GM15510 (cell line): ENCODE measurements around the gene SEBOX.

Source experiments
- POLR2A ChIP-seq: IDR thresholded peaks from 3 replicates; pipeline ENCODE4 v1.6.1; 2011; ENCODE audit warnings: borderline replicate concordance; ENCODE audit not compliant: insufficient read length; ENCODE audit errors: extremely low read depth

Gene SEBOX

DNA sequence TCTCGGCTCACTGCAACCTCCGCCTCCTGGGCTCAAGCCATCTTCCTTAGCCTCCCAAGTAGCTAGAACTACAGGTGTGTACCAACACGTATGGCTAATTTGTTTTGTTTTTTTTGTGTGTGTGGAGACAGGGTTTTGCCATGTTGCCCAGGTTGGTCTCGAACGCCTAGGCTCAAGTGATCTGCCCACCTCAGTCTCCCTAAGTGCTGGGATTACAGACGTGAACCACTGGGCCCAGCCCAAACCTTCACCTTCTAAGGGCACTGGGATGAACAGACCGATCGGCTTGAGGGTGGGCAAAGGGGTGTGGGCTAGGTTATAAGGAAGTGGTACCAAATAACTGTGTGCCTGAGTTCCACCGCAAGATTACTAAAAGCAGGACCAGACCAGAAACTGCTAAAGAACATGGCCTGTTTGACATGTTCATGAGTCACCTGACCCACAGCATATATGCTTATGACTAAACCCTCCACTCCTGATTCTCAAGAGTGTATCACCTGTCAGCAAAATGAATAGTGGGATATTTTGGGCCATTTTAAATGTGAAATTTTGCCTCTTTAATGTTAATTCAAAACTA lies 37.9 kb downstream of the SEBOX start:
- no peak for TF ChIP-seq POLR2A

DNA sequence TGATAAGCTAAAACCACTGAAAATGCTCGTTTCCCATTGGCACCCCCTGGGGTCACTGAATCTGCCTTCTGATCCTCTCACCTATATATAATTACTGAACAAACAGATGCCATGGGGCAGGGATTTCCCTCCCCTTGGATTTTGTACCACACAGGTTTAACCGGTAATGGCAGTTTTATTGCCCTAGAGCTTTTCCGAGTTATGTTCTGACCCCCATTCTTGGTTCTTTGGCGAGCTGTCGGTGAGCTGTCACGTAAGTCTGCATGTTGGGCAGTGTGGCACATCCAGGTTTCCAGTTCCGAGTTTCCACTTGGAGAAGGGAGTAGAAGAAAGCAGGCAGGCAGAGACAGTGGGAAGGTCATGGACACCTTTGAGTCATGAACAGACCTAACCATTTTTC lies 38.9 kb downstream of the SEBOX start:
- TF ChIP-seq POLR2A = no peak

DNA sequence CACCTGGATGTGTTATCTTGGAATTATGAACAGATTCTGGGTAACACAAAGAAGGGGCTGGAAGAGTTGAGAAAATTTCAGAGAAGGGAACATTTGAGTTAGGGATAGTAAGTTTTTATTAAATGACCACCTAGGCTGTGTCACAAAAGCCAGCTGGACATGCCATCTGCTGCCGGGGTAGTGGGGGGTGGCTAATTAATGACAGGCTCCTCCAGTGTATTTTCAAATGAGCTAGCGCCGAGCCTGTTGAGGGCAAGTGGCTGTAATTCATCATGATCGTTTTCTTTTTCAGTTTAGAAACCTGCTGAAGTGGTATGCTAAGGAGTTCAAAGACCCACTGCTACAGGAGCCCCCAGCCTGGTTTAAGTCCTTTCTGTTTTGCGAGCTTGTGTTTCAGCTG lies 39.8 kb downstream of the SEBOX start:
- no peak for TF ChIP-seq POLR2A

DNA sequence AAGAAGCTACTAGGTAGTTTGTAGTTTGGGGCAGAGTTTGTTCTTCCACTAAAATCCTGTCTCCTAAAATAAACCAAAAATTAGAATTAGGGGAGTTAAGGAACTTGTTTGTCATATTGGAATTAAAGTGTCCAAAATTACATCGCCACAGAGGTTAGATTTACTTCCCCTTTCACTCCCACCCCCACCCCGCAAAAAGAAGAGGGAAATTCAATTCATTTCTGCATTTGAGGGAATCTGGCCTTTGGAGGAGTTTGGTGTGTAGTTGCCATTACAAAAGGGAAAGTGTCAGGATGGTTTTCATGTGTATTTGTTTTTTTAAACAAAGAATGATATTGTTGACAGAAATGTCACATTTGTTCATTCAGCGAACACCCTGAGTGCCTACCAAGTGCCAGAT lies 40.2 kb downstream of the SEBOX start:
- no peak for TF ChIP-seq POLR2A

DNA sequence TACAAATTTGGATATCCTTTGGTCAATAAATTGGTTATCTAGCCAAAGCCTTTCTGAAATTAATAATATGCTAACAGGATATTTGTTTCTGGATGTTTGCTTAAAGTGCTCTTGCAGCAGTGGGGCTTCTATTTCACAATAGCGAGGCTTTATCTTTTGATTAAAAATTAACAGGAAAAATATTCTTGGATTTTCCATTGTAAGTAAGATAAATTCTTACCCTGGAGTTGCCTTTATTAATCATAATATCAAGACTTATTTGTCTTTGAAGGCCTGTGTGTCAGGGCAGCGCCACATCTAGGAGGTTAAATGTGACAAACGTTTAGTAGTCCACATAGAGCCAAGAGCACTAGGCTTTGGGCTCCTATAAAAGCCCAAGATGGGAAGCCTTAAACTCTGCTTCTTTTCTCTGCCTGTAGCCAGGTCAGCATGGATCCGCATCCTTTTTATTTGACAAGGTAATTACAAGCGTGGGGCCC lies 40.7 kb downstream of the SEBOX start:
- no peak for TF ChIP-seq POLR2A

DNA sequence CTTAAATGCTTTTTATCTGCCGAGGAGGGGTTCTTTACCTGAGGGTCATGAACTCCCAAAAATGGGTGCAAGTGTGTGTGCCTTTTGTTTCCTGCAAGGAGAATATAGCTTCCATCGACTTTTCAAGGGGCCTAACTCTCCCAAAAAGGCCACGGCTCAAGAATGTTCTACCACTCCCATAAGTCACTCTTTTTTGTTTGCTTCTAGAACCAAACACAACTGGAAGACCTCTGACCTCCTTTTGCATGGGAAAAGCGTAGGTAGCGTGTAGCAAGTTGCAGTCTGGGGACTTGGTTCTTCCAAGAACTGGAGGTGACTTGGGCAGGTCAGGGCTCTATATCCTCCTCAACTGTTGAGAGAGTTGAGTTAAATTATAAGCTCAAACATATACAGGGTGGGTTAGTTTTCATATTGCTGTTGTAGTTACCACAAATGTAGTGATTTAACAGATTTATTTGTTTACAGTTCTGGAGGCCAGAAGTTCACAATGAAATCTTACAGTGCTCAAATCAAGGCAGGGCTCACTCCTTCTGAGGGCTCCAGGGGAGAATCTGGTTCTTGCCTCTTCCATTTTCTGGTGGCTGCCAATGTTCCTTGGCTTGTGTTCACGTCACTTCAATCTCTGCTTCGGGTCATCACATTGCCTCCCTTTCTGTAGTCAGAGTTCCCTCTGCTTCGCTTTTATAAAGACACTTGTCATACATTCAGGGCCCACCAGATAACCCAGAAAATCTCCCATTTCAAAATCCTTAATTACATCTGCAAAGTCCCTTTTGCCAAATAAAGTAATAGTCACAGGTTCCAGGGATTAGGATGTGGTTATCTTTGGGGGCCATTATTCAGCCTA lies 44.6 kb downstream of the SEBOX start:
- no peak for TF ChIP-seq POLR2A

DNA sequence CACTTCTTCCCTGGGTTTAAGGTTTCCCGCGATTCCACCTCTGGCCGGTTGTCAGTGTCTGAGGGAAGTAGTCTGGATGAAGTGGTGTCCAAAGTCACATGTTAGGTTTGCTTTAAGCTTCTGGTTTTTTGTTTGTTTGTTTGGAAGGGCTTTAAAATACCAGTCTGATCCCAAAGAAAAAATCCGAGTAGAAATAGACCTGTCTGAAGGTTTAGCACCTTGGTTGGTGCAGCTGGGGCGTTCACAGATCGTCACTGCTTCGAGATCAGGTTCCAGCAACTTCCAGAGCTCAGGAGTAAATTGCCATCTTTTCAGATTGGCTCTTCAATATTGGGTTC lies 45.4 kb downstream of the SEBOX start:
- no peak for TF ChIP-seq POLR2A

DNA sequence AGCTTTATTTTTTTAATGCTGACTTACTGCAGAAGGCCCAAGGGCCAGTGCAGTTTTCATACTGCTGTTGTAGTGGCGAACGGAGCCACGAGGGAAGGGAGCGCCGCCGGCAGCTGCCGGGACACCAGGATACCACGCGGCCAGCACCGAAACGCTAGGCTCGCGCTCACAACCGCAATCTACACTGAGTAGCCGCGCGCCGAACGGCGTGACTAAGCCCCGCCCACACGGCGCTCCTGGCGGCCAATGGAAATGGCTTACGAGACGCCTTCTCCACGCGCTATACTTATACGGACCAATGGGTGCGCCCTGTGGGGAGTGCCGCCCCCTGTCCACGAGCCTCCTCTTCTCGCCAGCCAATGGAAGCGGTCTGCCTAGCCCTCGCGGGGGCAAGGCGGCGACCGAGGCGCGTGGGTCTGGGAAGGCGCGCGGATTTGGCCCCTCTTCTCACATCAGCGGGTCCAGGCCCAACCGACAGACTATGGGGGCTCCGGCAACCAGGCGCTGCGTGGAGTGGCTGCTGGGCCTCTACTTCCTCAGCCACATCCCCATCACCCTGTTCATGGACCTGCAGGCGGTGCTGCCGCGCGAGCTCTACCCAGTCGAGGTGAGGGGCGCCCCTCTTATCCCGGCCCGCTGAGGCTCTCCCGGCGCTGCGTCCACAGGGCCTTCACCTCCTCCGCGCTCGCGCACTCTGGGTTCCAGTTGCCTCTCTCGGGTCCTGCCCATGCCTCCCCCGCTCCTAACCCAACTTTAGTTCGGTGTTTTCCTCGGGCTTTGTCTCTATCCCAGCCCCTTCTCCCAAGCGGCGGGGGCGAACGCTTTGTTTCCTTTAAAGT lies 46.0 kb downstream of the SEBOX start, which contains the start of gene TMEM97:
TSS of gene TMEM97 (plus strand) at position 442 of the 839 bp plus-strand sequence. CDS start at position 482, 40 bp downstream.
- TF ChIP-seq POLR2A = peak; percentile 70

DNA sequence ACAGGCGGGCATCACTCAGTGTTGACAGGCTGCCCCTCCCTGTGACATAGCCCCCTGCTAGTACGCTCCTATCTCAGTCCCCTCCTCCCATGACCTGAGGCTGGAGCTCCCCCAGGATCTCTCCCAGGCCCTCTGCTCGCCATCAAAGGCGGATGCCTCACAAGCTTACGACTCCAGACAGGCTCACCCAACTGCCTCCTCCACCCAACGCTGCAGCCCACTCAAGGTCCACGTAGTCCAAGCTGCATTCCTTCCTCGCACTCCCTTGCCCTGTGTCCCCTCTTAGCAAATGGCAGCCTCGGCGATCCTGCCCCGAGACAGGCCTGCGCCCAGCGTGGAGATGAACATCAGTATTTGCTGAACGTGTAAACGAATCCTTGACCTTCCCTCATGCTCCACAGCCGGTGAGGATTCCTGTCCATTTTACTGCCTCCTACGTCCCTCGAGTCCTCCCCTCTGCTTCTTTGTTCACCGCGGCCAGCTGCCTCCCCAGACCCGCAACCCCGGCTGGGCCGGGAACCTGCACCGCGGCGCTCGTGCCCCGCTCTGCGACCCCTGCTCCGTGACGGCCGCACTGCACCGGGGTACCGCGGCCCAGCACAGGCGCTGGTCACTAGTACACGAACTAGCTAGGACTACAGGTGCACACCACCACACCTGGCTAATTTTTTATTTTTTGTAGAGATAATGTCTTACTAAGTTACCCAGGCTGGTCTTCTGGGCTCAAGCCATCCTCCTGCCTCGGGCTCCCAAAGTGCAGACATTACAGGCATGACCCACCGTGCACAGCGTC lies 46.8 kb downstream of the SEBOX start:
- no peak for TF ChIP-seq POLR2A

DNA sequence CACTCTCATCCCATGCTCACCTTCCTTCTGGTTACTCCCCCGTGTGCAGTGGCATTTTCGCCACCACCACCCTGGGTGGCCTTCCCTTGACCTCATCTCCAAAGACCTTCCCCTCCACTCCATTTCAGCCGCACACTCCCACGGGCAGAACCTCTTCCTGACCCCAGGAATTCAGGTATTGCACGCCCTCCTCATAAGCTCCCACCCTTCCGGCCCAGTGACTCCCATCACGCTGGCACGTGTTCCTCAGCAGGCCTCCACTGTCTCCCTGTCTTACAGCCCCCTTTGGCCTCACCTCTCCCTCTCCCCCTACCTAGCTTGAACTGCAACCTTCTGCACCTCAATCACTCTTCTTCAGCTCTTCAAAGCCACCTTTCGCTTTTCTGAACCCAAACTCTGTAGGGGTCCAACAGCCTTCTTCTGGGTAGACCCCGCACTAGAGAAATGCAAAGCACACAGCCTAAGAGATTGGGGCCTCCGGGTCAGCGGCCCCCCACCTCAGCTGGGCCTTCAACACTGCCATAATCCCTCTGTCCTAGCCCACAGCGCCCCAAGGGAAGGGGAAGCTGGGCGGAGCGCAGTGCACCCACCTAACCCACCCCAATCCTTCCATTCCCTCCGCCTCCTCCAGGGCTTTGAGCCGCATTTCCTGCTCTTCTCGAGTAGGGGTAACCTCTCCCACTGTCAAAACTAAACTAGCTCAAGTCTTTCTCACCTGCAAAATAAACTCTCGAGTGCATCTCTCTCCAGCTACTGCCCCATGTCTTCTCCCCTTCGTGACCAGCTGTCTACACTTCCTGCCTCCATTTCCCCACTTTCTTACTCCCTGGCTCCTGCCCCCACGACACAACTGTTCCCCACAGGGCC lies 47.7 kb downstream of the SEBOX start:
- no peak for TF ChIP-seq POLR2A

DNA sequence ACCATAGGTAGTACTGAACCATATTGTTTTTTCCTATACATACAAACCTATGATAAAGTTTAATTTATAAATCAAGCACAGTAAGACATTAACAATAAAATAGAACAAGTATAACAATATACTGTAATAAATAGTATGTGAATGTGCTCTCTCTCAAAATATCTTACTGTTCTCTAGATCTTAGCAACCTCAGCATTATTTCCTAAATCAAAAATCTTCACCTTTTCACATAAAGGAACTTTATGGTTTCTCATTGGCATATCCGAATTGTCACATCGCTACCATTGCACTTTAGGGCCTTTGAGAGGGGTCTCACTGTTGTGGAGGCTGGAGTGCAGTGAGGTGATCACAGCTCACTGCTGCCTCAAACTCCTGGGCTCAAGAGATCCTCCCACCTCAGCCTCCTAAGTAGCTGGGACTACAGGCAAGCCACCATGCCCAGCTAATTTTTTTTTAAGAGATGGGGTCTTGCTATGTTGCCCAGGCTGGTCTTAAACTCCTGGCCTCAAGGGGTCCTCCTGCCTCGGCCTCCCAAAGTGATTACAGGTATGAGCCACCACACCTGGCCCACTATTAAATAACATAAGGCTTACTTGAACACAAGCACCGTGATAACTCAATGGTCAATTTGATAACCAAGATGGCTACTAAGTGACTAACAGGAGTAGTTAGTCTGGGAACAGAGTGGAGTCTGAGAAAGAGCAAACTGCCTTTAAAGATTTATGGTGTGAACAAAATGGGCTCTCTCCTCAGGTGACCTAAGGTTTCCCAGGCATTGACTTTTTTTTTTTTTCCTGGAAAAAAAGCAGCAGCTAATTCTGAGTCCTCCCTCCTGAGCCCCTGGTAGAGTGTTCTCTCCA lies 48.9 kb downstream of the SEBOX start:
- no peak for TF ChIP-seq POLR2A

DNA sequence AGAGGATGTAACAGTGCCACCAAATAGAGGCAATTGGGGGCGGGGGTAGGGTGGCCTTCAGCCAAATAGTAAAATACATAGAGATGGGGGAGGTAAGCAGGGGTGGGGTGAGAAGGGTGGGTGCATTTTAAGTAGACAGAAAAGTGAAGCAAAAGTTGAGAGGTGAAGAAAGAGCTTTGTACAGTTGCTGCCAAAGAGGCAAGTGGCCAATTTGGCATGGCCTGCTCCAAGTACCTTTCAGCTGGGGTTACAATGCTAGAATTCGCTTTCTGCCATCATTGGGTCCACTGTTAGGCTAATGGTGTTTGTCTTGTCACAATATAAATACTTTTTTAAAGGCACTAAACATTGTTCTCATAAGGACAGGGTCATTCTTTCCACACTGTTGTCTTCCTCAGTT lies 51.2 kb downstream of the SEBOX start:
- TF ChIP-seq POLR2A = no peak
